CD14-positive monocyte (primary cell): ENCODE results near the gene AOAH. TPM values are rescaled to one million over a fixed set of nuclear protein-coding genes. Genes with fewer than 3 reads are reported as not detected.
A peak's percentile ranks its signal among the peaks of the same experiment; 100 is the strongest.

Experiments used
- DNase-seq, 3 donors: peaks; one replicate each; pipeline ENCODE4 v3.0.0-alpha.2; 2011 to 2022
- H2AFZ ChIP-seq: 2 replicates; pipeline ENCODE4 v1.6.0; 2012; ENCODE audit warnings: mild to moderate bottlenecking, low read depth, low read length, inconsistent platforms; ENCODE audit not compliant: insufficient read depth, poor library complexity, severe bottlenecking
- H3K27ac ChIP-seq, 2 donors: 1 replicate in 1 of 2; 2 replicates in 1 of 2; pipeline ENCODE4 v1.5.1; 2012 to 2013; ENCODE audit warnings: low read length in 2 of 2, control low read depth in 1 of 2, inconsistent platforms in 1 of 2, low read depth in 1 of 2, mild to moderate bottlenecking in 1 of 2
- H3K27me3 ChIP-seq, 2 donors: one replicate each; pipeline versions ENCODE4 v1.6.0 to v1.6.1; 2011 to 2013; ENCODE audit warnings: low read length in 2 of 2; ENCODE audit not compliant: control insufficient read depth in 2 of 2, insufficient read depth in 2 of 2
- H3K36me3 ChIP-seq, 2 donors: replicated peaks in 1 of 2; 1 replicate in 1 of 2; 2 replicates in 1 of 2; pipeline versions ENCODE4 v1.5.1 to v1.6.1; 2012 to 2013; ENCODE audit warnings: low read length in 2 of 2, control low read depth in 1 of 2, inconsistent platforms in 1 of 2, mild to moderate bottlenecking in 1 of 2; ENCODE audit not compliant: insufficient read depth in 2 of 2, control insufficient read depth in 1 of 2
- H3K4me1 ChIP-seq, 2 donors: 1 replicate in 1 of 2; 2 replicates in 1 of 2; pipeline versions ENCODE4 v1.5.1 to v1.6.1; 2012 to 2013; ENCODE audit warnings: low read length in 2 of 2, control low read depth in 1 of 2, inconsistent platforms in 1 of 2, mild to moderate bottlenecking in 1 of 2, moderate library complexity in 1 of 2; ENCODE audit not compliant: insufficient read depth in 2 of 2, control insufficient read depth in 1 of 2
- H3K4me2 ChIP-seq: replicated peaks from 2 replicates; pipeline ENCODE3; 2012; ENCODE audit warnings: low read length, moderate library complexity, mild to moderate bottlenecking; ENCODE audit not compliant: poor library complexity, severe bottlenecking; ENCODE audit errors: extremely low read depth
- H3K4me3 ChIP-seq, 3 experiments: fragments of 200-600 bp in 1 of 3; sonication (generic) in 1 of 3; replicated peaks in 1 of 3; 1 replicate in 2 of 3; 2 replicates in 1 of 3; pipeline ENCODE4 v1.5.1; 2011 to 2013; ENCODE audit warnings: low read length in 3 of 3, mild to moderate bottlenecking in 3 of 3, control low read depth in 2 of 3, low read depth in 2 of 3, inconsistent platforms in 1 of 3, moderate library complexity in 1 of 3
- H3K79me2 ChIP-seq: 2 replicates; pipeline ENCODE4 v1.6.0; 2012; ENCODE audit warnings: mild to moderate bottlenecking, control low read depth, inconsistent platforms, low read length, moderate library complexity; ENCODE audit not compliant: insufficient read depth
- H3K9ac ChIP-seq: 2 replicates; pipeline ENCODE4 v1.6.0; 2017; ENCODE audit warnings: low read length, mild to moderate bottlenecking; ENCODE audit not compliant: insufficient read depth, poor library complexity, severe bottlenecking
- H3K9me3 ChIP-seq, 2 donors: replicated peaks in 1 of 2; 1 replicate in 1 of 2; 2 replicates in 1 of 2; pipeline versions ENCODE4 v1.5.1 to v1.6.1; 2012 to 2013; ENCODE audit warnings: low read length in 2 of 2, control low read depth in 1 of 2; ENCODE audit not compliant: control insufficient read depth in 1 of 2, insufficient read depth in 1 of 2
- H4K20me1 ChIP-seq: 2 replicates; pipeline ENCODE4 v1.6.0; 2012; ENCODE audit warnings: mild to moderate bottlenecking, low read length, control low read depth, moderate library complexity; ENCODE audit not compliant: insufficient read depth
- H3K27ac Mint-ChIP-seq, 7 donors: one replicate each; pipeline ENCODE4 v1.8.0; 2020; ENCODE audit warnings: mild to moderate bottlenecking in 7 of 7, mixed read lengths in 7 of 7, moderate library complexity in 6 of 7, inconsistent platforms in 2 of 7
- H3K27me3 Mint-ChIP-seq, 3 donors: one replicate each; pipeline ENCODE4 v1.8.0; 2021 to 2022; ENCODE audit warnings: low read depth in 3 of 3, mild to moderate bottlenecking in 3 of 3, mixed read lengths in 3 of 3, moderate library complexity in 3 of 3, inconsistent platforms in 1 of 3
- H3K36me3 Mint-ChIP-seq, 2 donors: one replicate each; pipeline ENCODE4 v1.8.0; 2020; ENCODE audit warnings: mixed read lengths in 2 of 2, inconsistent platforms in 1 of 2, mild to moderate bottlenecking in 1 of 2
- H3K4me1 Mint-ChIP-seq: one replicate; pipeline ENCODE4 v1.8.0; 2020; ENCODE audit warnings: mild to moderate bottlenecking, mixed read lengths
- H3K4me3 Mint-ChIP-seq, 2 donors: one replicate each; pipeline ENCODE4 v1.8.0; 2020; ENCODE audit warnings: mild to moderate bottlenecking in 2 of 2, mixed read lengths in 2 of 2, moderate library complexity in 1 of 2
- H3K9me3 Mint-ChIP-seq, 7 donors: one replicate each; pipeline ENCODE4 v1.8.0; 2020 to 2022; ENCODE audit warnings: mixed read lengths in 7 of 7, mild to moderate bottlenecking in 6 of 7, moderate library complexity in 6 of 7, inconsistent platforms in 2 of 7
- CTCF ChIP-seq: fragments of 200-600 bp; IDR thresholded peaks from one replicate; pipeline ENCODE4 v1.8.0; 2022; ENCODE audit warnings: antibody characterized with exemption, mild to moderate bottlenecking
- WGBS: methylation state at CpG from one replicate; pipeline ENCODE4 v1.1.5; 2013; ENCODE audit warnings: missing lambda C conversion rate; ENCODE audit not compliant: insufficient coverage; 5-methylcytosine and 5-hydroxymethylcytosine counted together
- intact Hi-C, 2 donors: fragments of 100-400 bp; cut with micrococcal nuclease; formaldehyde crosslinking; loops; one replicate each; pipeline versions ENCODE4 v1.15.0 to v1.15.1; 2023
- polyA plus RNA-seq, 3 donors: library from polyadenylated mRNA; depleted of rRNA in 1 of 3; unstranded in 2 of 3; stranded (reverse) in 1 of 3; fragments of 300-500 nt in 2 of 3; fragments of >200 nt in 1 of 3; fragmentation: Illumina TruSeq in 2 of 3; gene quantifications; 1 replicate in 2 of 3; 2 replicates in 1 of 3; pipeline ENCODE4 v1.2.3, GENCODE V29; 2012 to 2021

AOAH gene
- polyA plus RNA-seq, 3 donors, result 305 to 467 (median 349) TPM

- Histone ChIP-seq H3K4me2 (no peak overlapping the region), H3K9me3 (no peaks in the 10 kb centered on the region), H3K4me3 (no peak overlapping the region), H4K20me1 (peaks cover 100% of the 10 kb centered on the region), H3K36me3 (peaks cover 99 to 100% of the 10 kb centered on the region in 2 donors), H3K9ac (no peak overlapping the region), H3K4me1 (no peaks in the 10 kb centered on the region), H3K27me3 (no peaks in the 10 kb centered on the region), H3K27ac (no peak overlapping the region), H3K79me2 (peaks cover 35% of the 10 kb centered on the region), H2AFZ (no peak overlapping the region)
- Mint-ChIP-seq H3K27me3 (no peaks in the 10 kb centered on the region), H3K9me3 (no peaks in the 10 kb centered on the region), H3K27ac (peak overlapping the region in 1 of 7 donors; percentile 29), H3K4me3 (no peak overlapping the region), H3K4me1 (peaks cover 3% of the 10 kb centered on the region), H3K36me3 (peaks cover 89 to 98% of the 10 kb centered on the region in 2 donors)
- WGBS, result 67% methylated on average over 3 of the region's 4 CpGs
- intact Hi-C loops, result no loop called here
- no peak for TF ChIP-seq CTCF
- DNase-seq, result no peak
These were observed 86.9 kb downstream of the AOAH start for GRCh38 chr7:36637417-36637816.

- intact Hi-C loops, result no loop called here
- peak overlapping the region in 1 of 7 donors; percentile 55 for H3K27ac Mint-ChIP-seq
- H3K4me1 ChIP-seq, result no peaks in the 10 kb centered on the region
- no peak overlapping the region for H3K4me2 ChIP-seq
- no peak overlapping the region for H3K9ac ChIP-seq
- H3K27me3 ChIP-seq, result no peaks in the 10 kb centered on the region
- H2AFZ ChIP-seq, result no peak overlapping the region
- TF ChIP-seq CTCF, result no peak
- H3K4me3 Mint-ChIP-seq, result no peak overlapping the region
- no peaks in the 10 kb centered on the region for H3K9me3 ChIP-seq
- 88% methylated on average over 4 of the region's 5 CpGs for WGBS
- no peaks in the 10 kb centered on the region for H3K27me3 Mint-ChIP-seq
- peaks cover 3% of the 10 kb centered on the region for H3K4me1 Mint-ChIP-seq
- no peak overlapping the region for H3K27ac ChIP-seq
- H4K20me1 ChIP-seq, result peaks cover 100% of the 10 kb centered on the region
- DNase-seq, result no peak
- H3K4me3 ChIP-seq, result no peak overlapping the region
- H3K36me3 Mint-ChIP-seq, result peaks cover 98 to 99% of the 10 kb centered on the region in 2 donors
- H3K79me2 ChIP-seq, result peaks cover 22% of the 10 kb centered on the region
- no peaks in the 10 kb centered on the region for H3K9me3 Mint-ChIP-seq
- peaks cover 99 to 100% of the 10 kb centered on the region in 2 donors for H3K36me3 ChIP-seq
These were observed 88.2 kb downstream of the AOAH start for GRCh38 chr7:36636126-36636525.
